Immature natural killer cell (primary cell): Measurements from ENCODE around the gene RGS6. TPM values are rescaled to one million over a fixed set of nuclear protein-coding genes. Genes with fewer than 3 reads are reported as not detected.
A peak's percentile ranks its signal among the peaks of the same experiment; 100 is the strongest.

Experiments
- DNase-seq, 3 donors: peaks; one replicate each; pipeline ENCODE4 v3.0.0; 2022; ENCODE audit warnings: mixed read lengths in 1 of 3
- H3K27ac Mint-ChIP-seq, 6 donors: one replicate each; pipeline ENCODE4 v1.8.0; 2020; ENCODE audit warnings: mixed read lengths in 6 of 6, mild to moderate bottlenecking in 5 of 6, inconsistent platforms in 4 of 6, moderate library complexity in 3 of 6
- H3K27me3 Mint-ChIP-seq, 3 donors: one replicate each; pipeline ENCODE4 v1.8.0; 2020 to 2021; ENCODE audit warnings: low read depth in 3 of 3, mild to moderate bottlenecking in 3 of 3, mixed read lengths in 3 of 3, moderate library complexity in 3 of 3, inconsistent platforms in 1 of 3
- H3K36me3 Mint-ChIP-seq, 3 donors: one replicate each; pipeline ENCODE4 v1.8.0; 2020; ENCODE audit warnings: mixed read lengths in 3 of 3, inconsistent platforms in 2 of 3, mild to moderate bottlenecking in 2 of 3
- H3K4me1 Mint-ChIP-seq, 2 donors: one replicate each; pipeline ENCODE4 v1.8.0; 2020; ENCODE audit warnings: inconsistent platforms in 2 of 2, mild to moderate bottlenecking in 2 of 2, mixed read lengths in 2 of 2, moderate library complexity in 1 of 2
- H3K4me3 Mint-ChIP-seq, 5 donors: one replicate each; pipeline ENCODE4 v1.8.0; 2020; ENCODE audit warnings: mild to moderate bottlenecking in 5 of 5, mixed read lengths in 5 of 5, inconsistent platforms in 3 of 5, moderate library complexity in 3 of 5
- H3K9me3 Mint-ChIP-seq, 6 donors: one replicate each; pipeline ENCODE4 v1.8.0; 2020; ENCODE audit warnings: mild to moderate bottlenecking in 6 of 6, mixed read lengths in 6 of 6, inconsistent platforms in 4 of 6, moderate library complexity in 3 of 6
- polyA plus RNA-seq, 3 donors: library from polyadenylated mRNA; unstranded; fragments of 300-500 nt; fragmentation: Illumina TruSeq; gene quantifications; one replicate each; pipeline ENCODE4 v1.2.3, GENCODE V29; 2021

The RGS6 gene
- polyA plus RNA-seq, 3 donors from 2014 or later = 0.34 to 0.37 TPM; not detected in 1

- DNase-seq = no peak
- H3K36me3 Mint-ChIP-seq = peaks cover 0 to 11% (median 3%) of the 10 kb centered on the region in 3 donors
- H3K27me3 Mint-ChIP-seq = peaks cover 0 to 7% (median 0%) of the 10 kb centered on the region in 3 donors
- H3K27ac Mint-ChIP-seq = peak overlapping the region in 2 of 6 donors; percentile 12 to 48
- H3K9me3 Mint-ChIP-seq = no peaks in the 10 kb centered on the region
- peaks cover 55 to 68% of the 10 kb centered on the region in 2 donors for H3K4me1 Mint-ChIP-seq
- H3K4me3 Mint-ChIP-seq = peak overlapping the region; percentile 1 to 75 (median 34)
Observed at GRCh38 chr14:72480464-72481243, 548.4 kb downstream of the RGS6 start.

DNA sequence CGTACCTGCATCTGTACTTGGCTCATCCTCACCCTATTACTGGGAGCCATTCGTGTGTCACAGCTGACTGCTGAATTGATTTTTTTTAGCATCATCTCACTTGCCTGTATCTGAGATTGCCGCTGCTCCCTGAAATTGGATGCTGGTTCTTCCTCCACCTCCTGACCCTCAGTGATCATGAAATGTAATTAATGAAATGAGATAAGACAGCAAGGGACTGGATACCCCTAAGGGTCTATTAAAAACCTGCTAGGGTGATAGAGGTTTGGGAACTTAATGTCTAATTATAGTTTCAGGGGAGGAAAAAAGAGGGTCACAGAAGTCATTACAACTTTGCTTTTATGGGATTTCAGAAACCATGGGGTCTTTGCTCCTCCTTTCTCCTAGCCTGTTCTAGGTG is 551.1 kb downstream of the RGS6 start:
- Mint-ChIP-seq H3K9me3 (no peaks in the 10 kb centered on the region), H3K27ac (no peak overlapping the region), H3K4me3 (no peak overlapping the region), H3K27me3 (peaks cover 0 to 10% (median 0%) of the 10 kb centered on the region in 3 donors), H3K36me3 (peaks cover 0 to 11% (median 3%) of the 10 kb centered on the region in 3 donors), H3K4me1 (peaks cover 28 to 41% of the 10 kb centered on the region in 2 donors)
- no peak for DNase-seq

DNA sequence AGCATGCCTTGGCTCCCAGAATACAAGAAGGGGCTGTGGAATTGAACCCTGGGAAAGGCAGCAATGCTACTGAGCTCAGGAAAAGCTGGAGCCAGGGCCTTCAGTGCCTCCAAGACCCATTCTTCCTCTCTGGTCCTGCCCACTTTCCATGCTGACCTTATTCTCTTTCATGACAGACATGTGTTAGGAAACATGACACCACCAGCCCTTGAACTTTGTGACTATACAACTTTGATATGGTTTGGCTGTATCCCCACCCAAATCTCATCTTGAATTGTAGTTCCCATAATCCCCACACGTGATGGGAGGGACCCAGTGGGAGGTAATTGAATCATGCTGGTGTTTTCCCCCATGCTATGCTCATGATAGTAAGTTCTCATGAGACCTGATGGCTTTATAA is 553.5 kb downstream of the RGS6 start:
- Mint-ChIP-seq H3K27ac (no peak overlapping the region), H3K27me3 (peaks cover 0 to 10% (median 0%) of the 10 kb centered on the region in 3 donors)

GRCh38 chr14:72488514-72488913 is 556.3 kb downstream of the RGS6 start:
- Mint-ChIP-seq H3K27me3 (peaks cover 0 to 10% (median 0%) of the 10 kb centered on the region in 3 donors), H3K4me1 (no peaks in the 10 kb centered on the region), H3K27ac (no peak overlapping the region), H3K36me3 (peaks cover 3 to 7% (median 3%) of the 10 kb centered on the region in 3 donors), H3K9me3 (no peaks in the 10 kb centered on the region), H3K4me3 (no peak overlapping the region)
- no peak for DNase-seq

More for the DNA sequence above, 553.5 kb downstream of the RGS6 start:
- no peak for DNase-seq
- peaks cover 3 to 9% (median 3%) of the 10 kb centered on the region in 3 donors for H3K36me3 Mint-ChIP-seq
- H3K4me1 Mint-ChIP-seq = peaks cover 11 to 18% of the 10 kb centered on the region in 2 donors
- no peaks in the 10 kb centered on the region for H3K9me3 Mint-ChIP-seq
- H3K4me3 Mint-ChIP-seq = no peak overlapping the region

DNA sequence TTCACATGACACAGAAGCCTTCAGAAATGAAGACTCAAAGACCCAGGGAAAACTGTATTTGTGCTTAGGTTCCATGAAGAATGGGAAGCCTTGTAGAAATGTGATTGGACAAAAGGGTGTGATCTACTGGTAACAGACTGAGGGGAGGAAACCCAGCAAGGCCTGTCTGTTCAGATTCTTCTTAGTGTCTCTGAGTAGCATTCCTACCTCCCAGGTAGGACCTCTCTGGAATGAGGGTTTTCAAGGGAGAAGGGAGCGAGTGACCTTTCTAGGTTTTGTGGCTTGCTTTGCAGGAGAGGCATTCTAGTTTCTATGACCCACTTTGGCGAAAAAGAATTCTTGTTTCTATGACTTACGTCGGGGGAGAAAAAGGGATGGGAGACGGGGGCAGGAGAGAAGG is 560.0 kb downstream of the RGS6 start:
- H3K27me3 Mint-ChIP-seq = peaks cover 0 to 7% (median 2%) of the 10 kb centered on the region in 3 donors
- no peak overlapping the region for H3K27ac Mint-ChIP-seq
- H3K4me3 Mint-ChIP-seq = no peak overlapping the region
- H3K4me1 Mint-ChIP-seq = no peaks in the 10 kb centered on the region
- peaks cover 0 to 2% (median 0%) of the 10 kb centered on the region in 6 donors for H3K9me3 Mint-ChIP-seq
- H3K36me3 Mint-ChIP-seq = peaks cover 0 to 3% (median 0%) of the 10 kb centered on the region in 3 donors
- DNase-seq = no peak

DNA sequence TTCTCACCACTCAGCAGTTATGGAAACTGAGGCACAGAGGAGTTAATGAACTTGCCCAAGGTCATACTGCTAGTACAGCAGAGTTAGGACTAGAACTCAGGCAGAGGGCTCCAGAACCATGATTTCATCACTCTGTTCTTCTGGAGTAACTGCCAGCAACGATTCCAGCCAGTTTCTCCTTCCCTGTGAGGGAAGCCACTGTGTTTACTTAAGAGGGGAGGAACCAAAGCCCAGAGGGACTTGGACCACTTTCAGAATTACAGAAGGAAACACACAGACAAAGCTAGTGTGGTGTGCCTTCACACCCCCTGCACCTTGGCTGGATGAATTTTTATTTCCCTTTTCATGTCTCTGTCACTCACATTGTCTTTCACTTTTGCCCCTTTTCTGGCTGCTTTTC is 563.4 kb downstream of the RGS6 start:
- peaks cover 0 to 2% (median 2%) of the 10 kb centered on the region in 3 donors for H3K27me3 Mint-ChIP-seq
- H3K36me3 Mint-ChIP-seq = no peaks in the 10 kb centered on the region
- DNase-seq = no peak
- H3K4me3 Mint-ChIP-seq = no peak overlapping the region
- no peak overlapping the region for H3K27ac Mint-ChIP-seq
- peaks cover 0 to 2% (median 0%) of the 10 kb centered on the region in 6 donors for H3K9me3 Mint-ChIP-seq
- H3K4me1 Mint-ChIP-seq = no peaks in the 10 kb centered on the region

DNA sequence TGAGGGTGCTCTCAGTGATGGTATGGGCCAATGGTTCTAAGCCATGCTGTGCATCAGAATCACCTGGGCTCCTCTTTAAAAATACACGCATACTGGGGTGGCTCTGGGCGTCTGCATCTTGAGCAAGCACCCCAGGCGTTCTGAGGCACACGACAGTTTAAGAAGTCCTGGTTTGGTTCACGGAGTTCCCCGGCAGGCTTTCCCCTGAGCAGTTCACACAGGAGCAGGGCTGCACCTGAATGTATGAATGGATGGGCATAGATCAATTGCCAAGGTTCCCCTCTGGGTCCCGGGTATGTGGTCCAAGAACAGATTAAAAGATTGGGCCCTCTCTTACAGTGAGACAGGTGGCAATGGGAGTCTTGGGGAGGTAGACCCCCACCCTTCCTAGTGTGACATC is 566.4 kb downstream of the RGS6 start:
- DNase-seq = no peak
- H3K9me3 Mint-ChIP-seq = peaks cover 0 to 2% (median 0%) of the 10 kb centered on the region in 6 donors
- peaks cover 2% of the 10 kb centered on the region in 3 donors for H3K27me3 Mint-ChIP-seq
- H3K36me3 Mint-ChIP-seq = no peaks in the 10 kb centered on the region
- no peaks in the 10 kb centered on the region for H3K4me1 Mint-ChIP-seq
- H3K4me3 Mint-ChIP-seq = no peak overlapping the region
- peak overlapping the region in 1 of 6 donors; percentile 20 for H3K27ac Mint-ChIP-seq

GRCh38 chr14:72499746-72500145 is 567.5 kb downstream of the RGS6 start:
- Mint-ChIP-seq H3K27ac (no peak overlapping the region), H3K27me3 (peaks cover 0 to 2% (median 2%) of the 10 kb centered on the region in 3 donors), H3K4me1 (no peaks in the 10 kb centered on the region), H3K9me3 (peaks cover 0 to 3% (median 0%) of the 10 kb centered on the region in 6 donors), H3K36me3 (no peaks in the 10 kb centered on the region), H3K4me3 (no peak overlapping the region)
- no peak for DNase-seq

DNA sequence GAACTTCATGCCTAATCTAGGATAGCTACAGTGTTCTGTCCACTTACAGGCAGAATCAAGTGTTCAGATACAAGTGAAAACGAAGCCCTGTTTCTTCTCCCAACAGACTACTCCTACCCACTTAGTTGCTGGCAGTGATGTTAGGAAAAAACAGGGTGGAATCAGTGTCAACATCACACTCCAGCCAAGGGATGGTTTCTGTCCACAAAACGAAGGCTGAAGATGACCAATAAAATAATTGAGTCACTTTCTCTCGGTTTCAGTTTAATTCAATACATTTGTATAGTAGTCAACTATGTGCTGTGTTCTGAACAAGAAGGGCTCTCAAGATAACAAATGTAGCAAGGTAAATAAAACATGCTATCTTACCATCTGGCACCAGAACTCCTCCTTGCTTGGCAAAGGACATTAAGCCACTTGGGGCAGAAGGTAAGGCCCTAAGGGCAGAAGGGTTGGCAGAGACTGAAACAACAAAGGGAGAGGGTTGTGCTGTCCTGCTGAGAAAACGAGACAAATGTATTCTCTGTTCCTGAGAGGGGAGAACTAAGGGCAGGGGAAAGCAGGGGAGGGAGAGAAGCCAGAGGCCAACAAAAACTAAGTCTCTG is 568.1 kb downstream of the RGS6 start:
- Mint-ChIP-seq H3K36me3 (no peaks in the 10 kb centered on the region), H3K27ac (no peak overlapping the region), H3K9me3 (peaks cover 0 to 2% (median 0%) of the 10 kb centered on the region in 6 donors), H3K4me1 (no peaks in the 10 kb centered on the region), H3K27me3 (peaks cover 0 to 2% (median under 1%) of the 10 kb centered on the region in 3 donors), H3K4me3 (no peak overlapping the region)
- no peak for DNase-seq

DNA sequence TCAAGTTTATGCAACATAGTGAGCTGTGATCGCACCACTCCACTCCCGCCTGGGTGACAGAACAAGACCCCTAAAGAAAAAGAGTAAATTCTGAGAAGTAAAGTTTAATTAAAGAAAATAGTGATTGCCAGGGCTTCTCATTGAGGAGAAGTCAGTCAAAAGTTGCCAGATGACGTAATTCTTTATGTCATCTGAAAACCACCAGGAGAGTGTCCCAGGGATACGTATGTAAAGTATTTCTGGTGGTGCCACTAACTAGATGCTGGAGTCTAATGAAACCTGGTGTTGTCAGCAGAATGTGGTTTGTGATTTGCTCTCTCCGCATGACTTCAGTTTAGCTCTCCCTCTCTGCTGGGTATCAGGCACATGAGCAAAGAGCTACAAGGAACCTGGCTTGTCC is 569.2 kb downstream of the RGS6 start:
- no peaks in the 10 kb centered on the region for H3K4me1 Mint-ChIP-seq
- no peak for DNase-seq
- H3K36me3 Mint-ChIP-seq = no peaks in the 10 kb centered on the region
- peaks cover 0 to 2% (median 0%) of the 10 kb centered on the region in 3 donors for H3K27me3 Mint-ChIP-seq
- H3K4me3 Mint-ChIP-seq = no peak overlapping the region
- H3K27ac Mint-ChIP-seq = no peak overlapping the region
- peaks cover 0 to 2% (median 0%) of the 10 kb centered on the region in 6 donors for H3K9me3 Mint-ChIP-seq

GRCh38 chr14:72503271-72503670 is 571.0 kb downstream of the RGS6 start:
- Mint-ChIP-seq H3K9me3 (peaks cover 0 to 2% (median 0%) of the 10 kb centered on the region in 6 donors), H3K36me3 (no peaks in the 10 kb centered on the region), H3K4me1 (no peaks in the 10 kb centered on the region), H3K4me3 (no peak overlapping the region), H3K27me3 (peaks cover 0 to 5% (median 2%) of the 10 kb centered on the region in 3 donors), H3K27ac (no peak overlapping the region)
- no peak for DNase-seq

DNA sequence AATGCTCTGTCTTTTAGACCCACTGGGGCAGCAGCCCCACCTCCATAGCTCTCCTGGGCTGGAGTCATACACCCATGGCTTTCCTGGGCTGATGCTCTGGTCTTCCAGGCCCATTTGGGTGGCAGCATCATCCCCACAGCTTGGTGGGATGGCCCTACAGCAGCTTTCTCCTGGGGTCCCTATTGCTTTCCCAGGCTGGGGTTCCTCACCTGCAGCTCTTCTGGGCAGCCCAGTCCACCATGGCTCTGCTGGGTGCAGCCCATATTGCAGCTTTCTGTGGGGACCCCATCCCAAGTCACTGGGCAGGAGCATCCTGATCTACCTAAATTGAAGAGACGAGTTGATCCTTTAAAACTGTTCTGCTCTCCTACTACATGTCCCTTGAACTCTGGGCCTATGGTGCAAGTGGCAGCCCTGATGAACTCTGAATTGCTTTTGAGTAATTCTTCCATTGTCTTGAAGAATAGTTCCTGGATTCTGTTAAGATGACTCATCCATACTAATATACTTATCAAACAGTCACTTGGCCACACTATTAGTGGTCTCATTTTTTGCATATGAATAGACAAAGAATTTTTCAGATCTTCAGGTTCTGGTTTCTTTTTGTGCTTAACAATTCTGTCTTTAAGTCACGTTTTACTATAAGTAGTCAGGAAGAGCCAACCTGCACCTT is 571.6 kb downstream of the RGS6 start:
- Mint-ChIP-seq H3K27me3 (peaks cover 0 to 5% (median 2%) of the 10 kb centered on the region in 3 donors), H3K9me3 (peaks cover 0 to 2% (median 0%) of the 10 kb centered on the region in 6 donors), H3K27ac (no peak overlapping the region), H3K4me1 (no peaks in the 10 kb centered on the region), H3K4me3 (no peak overlapping the region), H3K36me3 (no peaks in the 10 kb centered on the region)
- DNase-seq = no peak

GRCh38 chr14:72510566-72510965 is 578.3 kb downstream of the RGS6 start:
- peaks cover 0 to 5% of the 10 kb centered on the region in 2 donors for H3K4me1 Mint-ChIP-seq
- no peak overlapping the region for H3K4me3 Mint-ChIP-seq
- no peak for DNase-seq
- peaks cover 2 to 20% (median 4%) of the 10 kb centered on the region in 3 donors for H3K27me3 Mint-ChIP-seq
- no peaks in the 10 kb centered on the region for H3K36me3 Mint-ChIP-seq
- no peak overlapping the region for H3K27ac Mint-ChIP-seq
- no peaks in the 10 kb centered on the region for H3K9me3 Mint-ChIP-seq

GRCh38 chr14:72512281-72512680 is 580.1 kb downstream of the RGS6 start:
- no peaks in the 10 kb centered on the region for H3K36me3 Mint-ChIP-seq
- DNase-seq = no peak
- no peaks in the 10 kb centered on the region for H3K9me3 Mint-ChIP-seq
- H3K4me3 Mint-ChIP-seq = no peak overlapping the region
- H3K27ac Mint-ChIP-seq = no peak overlapping the region
- H3K4me1 Mint-ChIP-seq = peaks cover 7 to 15% of the 10 kb centered on the region in 2 donors
- peaks cover 6 to 23% (median 9%) of the 10 kb centered on the region in 3 donors for H3K27me3 Mint-ChIP-seq
